GM18526 (cell line): ENCODE results near the gene SFPQ.

Experiments
- POLR2A ChIP-seq: IDR thresholded peaks from 3 replicates; pipeline ENCODE4 v1.6.1; 2011; ENCODE audit not compliant: insufficient read length; ENCODE audit errors: extremely low read depth

Gene SFPQ

GRCh38 chr1:35177237-35177786, 15.6 kb downstream of the SFPQ start:
- TF ChIP-seq POLR2A: no peak

- TF ChIP-seq POLR2A: no peak
These were observed 17.3 kb downstream of the SFPQ start for GRCh38 chr1:35175602-35176001.

DNA sequence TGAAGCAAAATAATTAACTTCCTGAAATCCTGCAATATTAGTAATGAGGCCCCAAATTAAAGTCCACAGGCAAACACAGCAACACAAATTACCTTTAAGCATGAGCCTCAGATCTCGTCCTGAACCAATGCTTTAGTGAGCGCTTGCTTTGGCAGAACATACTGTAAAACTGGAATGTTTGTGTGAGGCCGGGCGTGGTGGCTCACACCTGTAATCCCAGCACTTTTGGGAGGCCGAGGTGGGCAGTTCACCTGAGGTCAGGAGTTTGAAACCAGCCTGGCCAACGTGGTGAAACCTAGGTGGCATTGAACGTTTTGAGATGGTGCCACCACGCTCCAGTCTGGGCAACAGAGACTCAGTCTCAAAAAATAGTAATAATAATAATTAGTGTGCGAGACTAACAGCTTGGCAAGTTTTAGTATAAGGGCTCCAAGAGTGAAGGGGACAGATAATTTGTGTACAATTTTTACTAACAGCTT, 17.8 kb downstream of the SFPQ start:
- TF ChIP-seq POLR2A: peak; percentile 31

DNA sequence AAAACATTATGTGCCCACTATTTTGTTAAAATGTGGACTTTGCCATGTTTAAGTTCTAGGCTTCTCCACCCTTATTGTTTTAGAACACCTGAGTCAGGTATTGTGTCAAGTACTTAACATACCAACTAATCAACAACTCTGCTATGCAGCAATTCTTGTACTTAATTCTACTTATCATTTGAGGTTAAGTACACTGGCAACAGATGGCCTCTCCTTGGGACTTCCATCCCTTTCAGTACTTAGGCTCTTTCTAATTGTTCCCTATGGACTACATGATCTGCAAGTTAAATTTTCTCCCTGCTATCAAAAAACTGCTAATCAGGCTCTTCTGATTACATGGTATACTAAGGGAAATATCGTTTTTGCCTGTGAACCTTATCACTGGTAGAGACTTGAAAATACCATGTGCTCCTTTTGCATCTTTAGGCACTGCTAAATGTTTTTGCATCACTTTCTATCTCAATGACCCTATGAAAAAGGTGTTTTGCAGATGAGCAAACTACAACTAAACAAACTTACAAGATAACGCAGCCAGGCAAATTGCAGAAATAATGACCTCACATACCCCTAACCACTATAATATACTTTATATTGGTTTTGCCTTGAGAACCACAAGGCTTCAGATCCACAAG, 18.9 kb downstream of the SFPQ start:
- TF ChIP-seq POLR2A: no peak

- no peak for TF ChIP-seq POLR2A
These were observed 19.5 kb downstream of the SFPQ start for GRCh38 chr1:35173491-35173890.

DNA sequence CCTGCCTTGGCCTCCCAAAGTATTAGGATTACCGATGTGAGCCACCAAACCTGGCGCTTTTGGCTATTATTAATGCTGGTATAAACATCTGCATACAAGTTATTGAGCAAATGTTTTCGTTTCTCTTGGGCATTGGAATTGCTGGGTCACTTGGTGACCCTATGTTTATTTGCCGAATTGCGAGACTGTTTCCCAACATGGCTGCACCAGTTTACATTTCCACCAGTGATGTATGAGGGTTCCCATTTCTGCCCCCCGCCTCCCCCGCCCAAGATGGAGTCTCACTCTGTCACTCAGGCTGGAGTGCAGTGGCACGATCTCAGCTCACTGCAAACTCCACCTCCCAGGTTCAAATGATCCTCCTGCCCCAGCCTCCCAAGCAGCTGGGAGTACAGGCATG, 20.9 kb downstream of the SFPQ start:
- no peak for TF ChIP-seq POLR2A

DNA sequence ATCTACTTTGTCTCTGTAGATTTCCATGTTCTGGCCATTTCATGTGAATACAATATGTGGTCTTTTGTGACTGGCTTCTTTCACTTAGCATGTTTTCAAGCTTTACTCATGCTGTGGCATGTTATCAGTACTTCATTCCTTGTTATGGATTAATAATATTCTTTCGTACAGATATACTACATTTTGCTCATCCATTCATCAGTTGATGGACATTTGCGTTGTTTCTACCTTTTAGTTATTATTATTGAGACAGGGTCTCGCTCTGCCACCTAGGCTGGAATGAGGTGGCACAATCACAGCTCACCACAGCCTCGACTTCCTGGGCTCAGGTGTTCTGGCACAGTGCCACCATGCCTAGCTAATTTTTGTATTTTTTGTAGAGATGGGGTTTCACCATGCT, 21.4 kb downstream of the SFPQ start:
- TF ChIP-seq POLR2A: no peak

DNA sequence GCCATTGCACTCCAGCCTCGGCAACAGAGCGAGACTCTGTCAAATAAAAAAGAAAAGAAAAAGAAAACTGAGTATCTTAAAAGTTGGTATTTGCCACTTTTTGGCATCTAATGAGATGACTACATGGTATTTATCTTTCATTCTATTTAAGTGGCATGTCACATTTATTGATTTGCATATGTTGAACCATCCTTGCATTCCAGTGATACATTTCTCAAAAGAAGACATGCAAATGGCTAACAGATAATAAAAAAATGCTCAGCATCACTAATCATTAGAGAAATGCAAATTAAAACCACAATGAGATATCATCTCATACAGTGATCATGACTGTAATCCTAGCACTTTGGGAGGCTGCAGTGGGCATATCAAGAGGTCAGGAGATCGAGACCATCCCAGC, 28.1 kb downstream of the SFPQ start:
- TF ChIP-seq POLR2A: no peak

- TF ChIP-seq POLR2A: no peak
These were observed 41.7 kb downstream of the SFPQ start for GRCh38 chr1:35151220-35151619.

DNA sequence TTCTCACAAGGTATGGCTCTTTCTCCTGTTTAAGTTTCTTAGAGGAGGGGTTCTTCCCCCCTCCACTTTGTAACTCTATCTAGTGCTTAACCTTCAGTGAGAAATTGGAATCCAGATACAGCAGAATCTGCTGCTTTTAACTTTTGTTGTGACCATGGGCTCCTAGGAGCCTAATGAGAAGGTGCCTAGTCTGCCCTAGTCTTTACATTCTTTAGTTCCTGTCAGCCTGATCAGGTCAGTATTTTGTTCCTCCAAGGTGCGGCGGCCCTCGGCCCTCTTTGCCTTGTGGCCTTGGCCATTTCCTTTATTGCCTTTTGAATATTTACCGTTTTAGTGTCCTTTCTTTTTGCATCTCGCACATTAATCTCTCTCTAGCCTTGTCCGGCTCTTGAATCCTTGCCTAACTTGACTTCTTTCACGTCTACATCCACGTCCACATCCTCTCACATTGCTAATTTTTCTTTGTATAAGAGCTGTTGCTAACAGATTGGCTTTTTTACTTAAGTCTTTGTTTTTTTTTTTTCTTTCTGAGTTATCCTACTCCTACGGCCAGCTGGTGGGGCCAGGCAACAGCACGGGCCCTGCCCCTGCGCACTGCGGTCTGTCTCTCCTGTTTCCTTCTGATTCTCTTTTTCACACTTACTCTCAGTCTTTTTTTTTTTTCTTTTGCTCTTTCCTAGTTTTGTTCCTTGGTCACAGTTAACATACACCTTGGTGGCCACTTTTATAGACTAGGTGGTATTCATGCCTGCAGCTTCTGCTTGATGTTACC, 49.0 kb downstream of the SFPQ start:
- no peak for TF ChIP-seq POLR2A

DNA sequence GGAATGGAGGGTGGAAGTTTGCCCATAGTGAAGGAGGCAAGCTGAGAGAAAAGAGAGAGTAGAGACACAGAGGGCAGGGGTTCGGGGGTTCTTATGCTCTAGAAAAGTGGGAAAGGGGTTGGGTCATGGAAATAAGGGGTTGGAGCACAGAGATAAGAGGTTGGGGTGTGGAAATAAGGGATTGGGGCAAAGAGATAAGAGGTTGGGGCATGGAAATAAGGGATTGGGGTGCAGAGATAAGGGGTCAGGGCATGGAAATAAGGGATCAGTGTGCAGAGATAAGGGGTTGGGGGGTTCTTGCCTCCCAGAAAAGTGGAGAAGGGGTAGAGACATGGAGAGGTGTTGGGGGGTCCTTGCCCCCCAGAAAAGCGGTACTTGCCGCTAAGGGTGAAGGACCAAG, 56.2 kb downstream of the SFPQ start:
- TF ChIP-seq POLR2A: no peak
